Activated CD4-positive, alpha-beta T cell treated with anti-CD3 and anti-CD28 coated beads, Interleukin-2, amount 50 U/mL, for 48 hours (primary cell): ENCODE results near the gene DHRS12.

Experiments used
- DNase-seq, 2 experiments: peaks; one replicate each; pipeline ENCODE4 v3.0.0-alpha.2; 2020

The DHRS12 gene, protein sequence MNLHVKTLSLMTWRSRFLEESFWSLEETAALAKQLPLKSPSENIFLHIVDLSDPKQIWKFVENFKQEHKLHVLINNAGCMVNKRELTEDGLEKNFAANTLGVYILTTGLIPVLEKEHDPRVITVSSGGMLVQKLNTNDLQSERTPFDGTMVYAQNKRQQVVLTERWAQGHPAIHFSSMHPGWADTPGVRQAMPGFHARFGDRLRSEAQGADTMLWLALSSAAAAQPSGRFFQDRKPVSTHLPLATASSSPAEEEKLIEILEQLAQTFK

DNA sequence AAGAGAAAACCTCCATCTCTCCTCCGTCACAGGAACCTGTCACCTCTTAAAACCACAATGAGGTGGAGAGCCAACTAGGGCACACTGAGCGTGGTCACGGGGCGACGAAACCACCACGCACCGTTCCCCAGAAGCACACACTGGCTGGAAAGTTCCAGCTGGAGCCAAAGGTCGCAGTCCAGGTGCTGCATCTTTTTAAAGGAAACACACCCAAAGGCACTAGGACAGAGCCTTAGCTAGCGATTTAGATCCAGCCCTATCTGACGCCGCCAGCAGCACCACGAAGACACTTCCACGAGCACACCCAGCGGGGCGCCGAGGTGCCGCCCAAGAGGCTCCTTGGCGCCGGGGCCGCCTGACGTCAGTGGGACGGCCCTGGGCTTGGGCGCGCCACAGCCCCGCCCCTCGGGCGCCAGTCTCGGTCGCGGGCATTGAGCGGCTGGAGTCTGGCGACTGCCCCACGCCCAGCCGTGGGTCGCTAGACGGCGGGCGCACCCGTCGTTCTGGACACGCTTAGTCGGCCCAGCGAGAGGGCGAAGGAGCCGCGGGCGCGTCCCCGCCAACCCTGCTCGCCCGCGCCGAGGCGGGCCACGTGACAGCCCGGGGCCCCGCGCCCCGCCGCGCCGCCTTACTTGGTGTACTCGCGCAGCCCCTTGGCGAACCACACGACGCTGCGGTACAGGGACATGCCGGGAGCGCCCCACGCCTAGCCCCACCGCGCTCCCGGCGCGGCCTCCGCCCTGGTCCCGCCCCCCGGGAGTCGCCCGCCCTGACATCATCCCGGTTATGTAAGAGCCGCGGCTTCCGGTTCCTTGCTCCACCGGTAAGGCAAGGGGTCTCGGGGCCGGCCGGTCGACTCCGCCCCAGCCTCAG lies at the start of gene DHRS12:
Gene DHRS12, minus strand, starts transcription at position 742 of the 873 bp plus-strand sequence. CDS start 4,504 bp downstream, outside the sequence.
- DNase-seq, result peak; percentile 83 to 86

DNA sequence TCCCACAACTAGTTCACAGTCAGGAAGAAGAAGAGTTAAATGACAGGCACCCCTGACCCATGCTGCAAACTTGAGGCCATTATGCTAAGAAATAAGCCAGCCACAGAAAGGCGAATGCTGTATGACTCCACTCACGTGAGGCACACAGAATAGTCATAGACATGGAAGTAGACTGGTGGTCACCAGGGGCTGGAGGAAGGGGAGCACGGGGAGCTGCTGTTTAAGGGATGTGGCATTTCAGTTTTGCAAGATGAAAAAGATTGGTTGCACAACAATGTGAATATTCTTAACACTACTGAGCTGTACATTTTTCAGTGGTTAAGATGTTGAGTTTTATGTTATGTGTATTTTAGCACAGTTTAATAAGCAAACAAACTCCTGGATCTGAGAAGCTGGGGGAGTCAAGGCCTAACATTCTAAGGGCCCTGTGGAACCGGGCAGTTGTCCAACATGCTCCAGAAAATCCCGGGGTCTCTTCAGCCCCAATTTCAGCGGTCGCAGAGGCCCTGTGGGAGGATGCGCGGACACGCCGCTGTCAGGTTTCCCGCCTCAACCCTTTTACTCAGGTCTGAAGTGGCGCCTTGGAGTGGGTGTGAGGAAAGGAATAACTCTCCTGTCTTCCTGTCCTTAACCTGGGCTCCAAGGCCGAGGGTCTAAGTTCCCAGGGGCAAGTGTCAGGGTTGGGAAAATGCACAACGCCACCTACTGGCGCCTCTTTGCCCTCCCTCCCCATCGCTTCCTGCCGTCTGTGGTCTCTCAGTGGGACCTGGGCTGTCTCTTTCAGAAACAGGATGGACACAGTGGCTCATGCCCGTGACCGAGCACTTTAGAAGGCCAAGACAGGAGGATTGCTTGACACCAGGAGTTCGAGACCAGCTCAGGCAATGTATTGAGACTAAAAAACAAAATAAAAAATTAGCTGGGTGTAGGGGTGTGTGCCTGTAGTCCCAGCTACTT lies 45.5 kb upstream of the DHRS12 start:
- peak; percentile 53 to 62 for DNase-seq

DNA sequence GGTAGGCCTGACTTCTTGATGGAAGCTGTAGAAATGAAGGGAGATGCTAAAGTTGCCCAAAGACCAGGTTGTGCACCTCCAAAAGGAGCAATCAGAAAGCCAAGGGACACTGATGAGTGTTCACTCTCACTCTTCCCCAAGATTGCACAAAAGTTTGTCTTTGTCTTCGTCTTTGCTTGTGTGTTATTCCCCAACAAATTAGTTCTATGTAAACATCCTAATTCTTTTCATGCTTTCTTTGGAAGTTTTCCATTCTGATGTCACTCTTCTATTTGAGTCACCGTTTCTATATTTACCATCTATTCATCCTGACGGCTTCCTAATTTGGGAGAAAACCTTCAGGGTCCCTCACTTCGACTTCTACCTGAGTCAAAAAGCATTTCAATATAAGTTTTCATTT lies 44.7 kb upstream of the DHRS12 start:
- no peak for DNase-seq

DNA sequence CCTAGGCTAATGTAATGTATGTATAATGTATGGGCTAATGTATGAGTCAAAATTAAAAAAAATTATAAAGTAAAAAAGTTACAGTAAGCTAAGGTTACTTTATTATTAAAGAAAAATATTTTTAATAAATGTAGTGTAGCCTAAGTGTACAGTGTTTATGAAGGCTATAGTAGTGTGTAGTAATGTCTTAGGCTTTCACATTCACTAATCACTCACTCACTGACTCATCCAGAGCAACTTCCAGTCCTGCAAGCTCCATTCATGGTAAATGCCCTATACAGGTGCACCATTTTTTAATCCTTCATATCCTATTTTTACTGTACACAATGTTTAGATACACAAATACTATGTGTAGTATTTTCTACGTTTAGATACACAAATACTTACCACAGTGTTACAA lies 42.8 kb upstream of the DHRS12 start:
- DNase-seq, result no peak

DNA sequence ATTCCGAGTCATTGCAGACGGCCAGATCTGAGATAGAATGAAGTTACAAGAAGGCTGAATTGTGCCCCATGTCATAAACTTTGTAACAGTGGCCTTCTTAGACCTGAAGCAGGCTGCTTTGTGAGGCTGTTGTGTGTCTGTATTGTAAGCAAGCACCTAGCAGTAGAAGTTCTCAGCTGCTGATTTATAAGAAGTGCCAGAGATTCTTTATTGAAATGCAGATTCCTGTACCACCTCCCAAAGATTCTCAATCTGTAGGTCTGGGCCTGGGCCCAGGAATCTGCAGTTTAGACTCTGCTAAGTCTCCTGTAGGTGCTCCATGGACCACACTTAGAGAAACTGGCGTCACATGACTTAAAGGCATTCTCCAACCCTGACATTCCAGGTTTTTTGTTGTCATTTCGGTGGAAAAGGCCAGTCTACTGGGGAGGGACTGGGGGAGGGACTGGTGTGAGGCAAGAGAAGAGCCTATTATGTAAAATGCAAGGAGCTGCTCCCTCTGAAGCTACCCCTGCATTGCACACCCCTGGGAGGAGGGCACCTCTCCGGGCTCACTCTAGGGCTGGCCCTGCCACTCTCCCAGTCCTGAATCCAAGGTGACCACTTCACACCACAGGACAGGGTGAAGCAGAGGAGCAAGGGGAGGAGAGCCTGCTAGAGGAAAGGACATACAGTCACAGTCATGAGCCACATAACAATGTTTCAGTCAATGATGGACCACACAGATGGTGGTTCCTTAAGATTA lies 41.8 kb upstream of the DHRS12 start:
- DNase-seq, result no peak

DNA sequence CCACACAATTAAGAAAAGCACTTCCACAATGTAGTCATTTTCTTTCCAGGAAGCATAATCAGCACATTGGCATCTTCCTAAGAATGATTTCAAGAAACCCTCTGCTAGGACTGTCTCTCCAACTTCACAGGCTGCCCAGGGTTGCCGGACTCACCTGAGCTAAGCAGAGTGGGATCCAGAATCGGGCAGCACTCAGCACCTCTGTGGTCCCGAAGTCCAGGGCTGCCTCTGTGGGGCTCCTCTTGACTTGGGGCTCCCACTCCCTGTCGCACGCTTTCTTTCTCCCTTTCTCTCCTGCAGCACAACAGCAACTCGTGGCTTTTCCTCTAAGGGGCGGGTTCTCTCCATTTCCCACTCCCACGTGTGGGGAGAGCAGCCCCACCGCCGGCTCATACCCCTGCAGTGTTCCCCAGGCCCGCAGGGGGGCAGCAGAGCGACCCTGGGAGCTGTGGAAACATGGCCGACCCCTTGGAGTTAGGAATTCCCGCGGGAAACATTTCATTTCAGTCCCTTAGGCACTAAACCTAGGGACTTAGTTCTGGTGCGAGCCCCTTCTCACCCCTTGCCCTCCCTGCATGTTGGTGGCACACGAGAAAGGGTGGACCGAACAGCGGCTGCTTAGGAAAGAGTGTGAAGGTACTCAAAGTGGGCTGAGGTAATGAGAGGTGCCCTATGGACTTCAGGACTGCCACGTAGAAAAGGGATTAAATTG lies 41.1 kb upstream of the DHRS12 start, which contains the start of gene TMEM272:
Gene TMEM272, minus strand, starts transcription at position 316 of the 712 bp plus-strand sequence. CDS start 6,647 bp downstream, outside the sequence.
- peak; percentile 69 to 77 for DNase-seq

DNA sequence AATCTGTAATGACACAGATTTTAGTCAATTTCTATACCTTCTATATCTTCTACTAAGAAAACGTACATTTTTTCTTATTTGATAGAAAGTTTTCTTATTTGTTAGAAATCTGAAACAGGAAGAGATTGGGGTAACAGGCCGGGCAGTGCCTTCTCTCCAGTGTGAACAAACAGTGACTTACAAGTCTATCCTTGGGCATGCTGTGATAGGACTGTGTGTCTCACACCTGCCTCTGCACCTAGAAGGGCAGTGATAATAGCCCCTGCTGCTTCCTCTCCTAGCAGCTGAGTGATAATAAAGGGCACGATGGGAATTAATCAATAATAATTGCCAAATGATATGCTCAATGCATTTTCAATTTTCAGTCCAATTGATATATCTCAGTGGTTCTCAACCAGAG lies 39.6 kb upstream of the DHRS12 start:
- no peak for DNase-seq

DNA sequence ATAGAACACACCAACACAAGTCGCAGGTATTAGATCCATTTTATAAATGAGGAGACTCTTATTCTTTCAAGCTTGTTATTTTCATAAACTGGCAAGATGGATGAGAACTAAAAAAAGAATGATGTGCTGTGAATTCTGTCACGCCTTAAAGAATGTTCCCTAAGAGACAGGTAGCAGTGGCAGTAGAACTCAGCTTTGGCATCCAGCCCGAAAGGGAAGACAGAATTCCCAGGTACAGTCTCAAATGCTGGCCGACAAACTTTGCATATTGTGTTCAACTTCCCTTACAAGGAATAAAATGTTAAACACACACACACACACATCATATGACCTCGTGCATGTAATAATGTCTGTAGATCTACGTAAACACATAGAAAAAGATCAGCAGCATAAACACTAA lies 37.8 kb upstream of the DHRS12 start:
- no peak for DNase-seq

DNA sequence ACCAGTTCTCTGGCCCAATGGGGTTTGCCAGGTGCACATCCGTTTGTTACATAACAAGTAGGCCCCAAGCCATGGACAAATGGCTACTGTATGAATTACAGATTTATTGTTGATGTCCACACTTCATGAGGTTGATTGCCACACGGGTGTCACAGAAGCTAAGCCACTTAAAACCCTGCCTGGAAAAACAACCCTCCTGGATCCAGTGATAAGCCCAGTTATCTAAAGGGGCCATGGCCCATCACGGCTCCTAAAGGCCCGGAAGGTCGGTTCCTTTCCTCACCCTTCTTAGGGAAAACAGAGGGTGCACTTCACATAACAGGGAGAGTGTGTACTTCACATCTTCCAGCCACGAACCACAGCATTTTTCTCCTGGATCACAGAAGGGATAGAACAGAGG lies 37.0 kb upstream of the DHRS12 start:
- no peak for DNase-seq

DNA sequence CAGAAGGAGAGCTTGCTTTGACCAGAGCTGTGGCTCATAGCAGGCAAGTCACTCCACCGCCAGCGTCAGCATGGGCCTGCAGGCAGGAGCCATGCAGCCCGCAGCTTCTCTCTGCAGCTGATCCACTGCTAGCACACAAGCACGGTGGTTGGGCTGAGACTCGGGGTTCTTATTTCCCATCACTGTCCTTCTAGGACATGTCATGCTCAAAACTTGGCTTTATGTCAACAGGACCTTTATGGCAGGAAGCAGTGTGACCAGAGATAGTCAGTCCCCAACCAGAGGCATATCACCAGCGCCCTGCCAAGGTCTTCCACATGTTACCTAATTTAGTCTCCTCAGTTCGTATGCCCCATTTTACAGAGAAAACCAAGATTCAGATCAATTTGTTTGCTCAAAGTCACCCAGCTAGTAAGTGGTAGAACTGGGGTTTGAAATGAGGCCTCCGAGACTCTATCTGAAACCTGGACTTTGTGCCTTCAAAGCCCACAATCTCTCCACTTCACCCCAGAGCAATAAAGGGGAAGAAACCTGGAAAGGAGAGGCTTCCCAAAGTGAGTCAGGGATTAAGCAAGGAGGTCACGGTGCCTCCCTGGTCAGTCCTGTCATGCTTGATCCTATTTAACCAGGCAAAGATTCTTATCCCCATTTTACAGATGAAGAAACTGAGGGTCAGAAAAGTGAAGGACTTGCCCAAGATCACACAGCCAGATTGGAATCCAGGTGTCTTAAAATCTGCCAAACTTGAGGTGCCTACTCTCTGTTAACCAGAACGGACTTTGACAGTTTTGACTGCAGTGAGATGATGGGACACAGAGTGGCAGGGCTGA lies 36.0 kb upstream of the DHRS12 start:
- DNase-seq, result no peak

DNA sequence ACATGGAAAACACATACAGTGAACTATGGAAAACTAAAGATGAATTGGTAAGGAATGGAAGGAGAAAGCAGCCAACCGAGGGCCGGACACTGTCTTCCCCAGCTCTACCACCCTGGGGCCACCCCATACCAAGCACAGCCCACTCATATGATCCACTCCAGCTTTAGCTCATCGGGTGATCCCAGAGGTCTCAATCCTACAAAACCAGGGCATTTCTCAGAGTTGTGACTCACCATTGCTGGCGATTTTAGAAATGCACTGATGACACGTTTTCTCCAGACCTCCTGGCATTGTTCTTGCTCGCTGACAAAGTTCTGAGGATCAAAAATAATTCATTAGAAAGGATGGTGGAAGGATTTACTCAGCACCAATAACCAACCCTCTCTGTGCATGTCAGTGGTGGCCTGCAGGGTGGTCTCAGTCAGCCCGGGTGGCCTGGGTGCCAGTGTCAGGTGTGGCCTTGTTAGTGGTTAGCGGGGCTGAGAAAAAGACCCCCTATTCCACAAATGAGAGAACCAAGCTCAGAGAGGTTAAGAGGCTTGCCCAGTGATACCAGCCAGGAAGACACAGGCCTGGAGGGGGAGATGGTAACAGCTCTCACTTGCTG lies 34.4 kb upstream of the DHRS12 start:
- no peak for DNase-seq

DNA sequence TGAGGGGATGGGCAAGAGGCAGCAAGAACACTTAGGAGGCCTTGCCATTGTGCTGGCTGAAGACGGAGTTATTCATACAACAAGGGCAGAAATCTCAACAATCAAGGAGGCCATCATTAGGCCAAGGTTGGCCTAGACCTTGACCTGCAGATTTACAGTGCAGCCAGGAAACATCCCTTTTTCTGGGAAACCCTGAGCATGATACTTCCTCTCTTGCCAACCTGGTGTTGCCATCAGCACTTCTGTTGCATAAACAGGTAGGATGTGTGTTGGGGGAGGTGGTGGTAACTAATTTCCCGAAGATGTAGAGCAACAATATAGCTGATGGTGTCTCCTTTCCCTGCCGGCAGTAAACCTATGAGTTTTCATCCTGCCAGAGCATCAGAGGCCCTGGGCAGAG lies 33.1 kb upstream of the DHRS12 start:
- no peak for DNase-seq

DNA sequence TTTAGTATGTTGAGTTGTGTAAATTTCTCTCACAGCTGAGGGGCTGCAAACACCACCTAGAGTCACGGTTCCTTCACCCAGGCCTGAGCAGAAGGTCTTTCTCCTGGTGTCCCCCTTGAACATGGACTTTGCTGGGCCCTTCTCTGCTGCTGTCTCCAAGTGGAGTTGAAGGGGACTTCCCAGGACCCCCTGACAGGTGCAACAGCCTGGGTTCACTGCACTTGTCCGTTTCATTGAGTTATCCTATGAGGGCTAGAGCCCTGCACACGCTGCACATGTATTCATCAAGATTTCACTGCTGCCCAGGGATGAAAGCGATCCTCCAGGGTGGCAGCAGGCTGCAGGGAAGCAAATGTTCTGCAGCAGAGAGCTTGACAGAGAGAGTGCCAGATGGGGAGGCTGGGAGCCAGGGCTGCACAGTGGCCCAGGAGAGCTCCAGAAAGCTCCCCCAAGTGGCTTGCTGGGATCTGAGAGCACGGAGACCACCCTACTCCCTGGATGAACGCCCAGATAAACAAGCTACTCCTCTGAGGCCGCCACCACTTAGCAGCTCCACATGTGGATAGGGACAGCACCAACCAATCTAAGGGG lies 30.7 kb upstream of the DHRS12 start:
- no peak for DNase-seq

DNA sequence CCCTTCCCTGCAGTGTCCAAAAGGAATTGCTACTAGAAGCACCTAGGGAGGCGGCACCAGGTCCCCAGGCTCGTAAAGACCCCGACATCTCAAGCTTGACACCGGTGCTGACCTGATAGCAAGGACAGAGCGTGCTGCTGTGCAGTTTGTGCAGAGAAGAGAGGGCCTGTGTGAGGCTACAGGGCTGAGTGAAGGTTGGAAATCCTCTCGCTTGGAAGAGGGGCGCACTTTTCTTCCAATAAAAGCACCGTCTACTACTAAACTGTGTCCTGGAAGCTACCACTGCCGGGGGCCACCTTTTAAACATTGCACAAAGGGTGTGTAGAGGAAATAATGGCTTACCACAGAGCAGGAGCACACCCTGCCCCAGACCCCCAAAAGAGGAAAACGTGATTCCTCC lies 30.0 kb upstream of the DHRS12 start:
- DNase-seq, result no peak

DNA sequence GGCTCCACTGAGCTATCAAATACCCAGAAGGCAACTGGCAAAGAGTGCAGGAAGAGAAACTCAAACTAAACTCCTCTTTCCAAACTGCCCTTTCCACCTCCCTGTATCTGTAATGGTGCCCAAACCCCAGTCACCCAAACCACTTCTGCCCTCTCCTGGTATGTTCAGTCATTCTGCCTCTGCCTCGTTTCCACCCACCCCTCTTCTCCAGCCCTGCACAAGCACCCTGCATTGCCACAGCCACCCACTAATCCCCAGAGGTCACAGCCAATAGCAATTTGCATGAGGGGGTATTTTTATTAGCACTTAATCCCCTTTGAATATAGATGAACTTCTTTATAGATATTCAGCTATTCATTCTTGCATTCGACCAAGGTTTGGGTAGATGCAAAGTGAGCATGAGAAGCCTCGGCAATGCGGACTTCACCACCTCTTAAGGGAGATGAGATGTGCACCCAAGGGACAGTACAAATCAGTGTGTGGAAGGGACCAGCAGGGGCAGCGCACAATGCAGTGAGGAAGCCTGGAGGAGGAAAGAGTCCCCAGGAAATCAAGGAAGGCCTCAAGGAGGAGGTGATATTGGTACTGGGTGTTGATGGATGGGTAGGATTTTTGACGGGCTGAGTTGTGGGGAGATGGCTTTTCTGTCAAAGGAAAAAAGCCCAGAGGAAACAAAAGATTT lies 28.6 kb upstream of the DHRS12 start:
- DNase-seq, result peak in 1 of 2 experiments; percentile 63

DNA sequence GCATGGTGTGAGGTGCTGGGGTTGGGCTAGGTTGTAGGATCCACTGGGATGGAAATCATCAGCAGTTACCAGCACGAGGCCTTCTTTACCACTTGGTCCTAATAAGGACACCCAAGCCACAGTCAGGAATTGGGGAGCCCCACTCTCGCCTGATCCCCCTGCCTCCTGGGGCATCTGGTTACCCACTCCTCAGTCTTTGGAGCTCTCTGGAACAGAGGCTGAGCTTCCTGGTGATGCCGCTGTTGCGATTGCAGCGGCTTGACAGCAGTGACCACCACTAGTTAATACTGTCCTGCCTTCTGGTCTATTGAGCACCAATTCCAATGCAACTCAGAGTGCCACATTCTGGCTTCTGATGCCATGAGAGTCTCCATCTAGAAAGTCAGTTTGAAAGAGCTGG lies 27.6 kb upstream of the DHRS12 start:
- DNase-seq, result no peak

DNA sequence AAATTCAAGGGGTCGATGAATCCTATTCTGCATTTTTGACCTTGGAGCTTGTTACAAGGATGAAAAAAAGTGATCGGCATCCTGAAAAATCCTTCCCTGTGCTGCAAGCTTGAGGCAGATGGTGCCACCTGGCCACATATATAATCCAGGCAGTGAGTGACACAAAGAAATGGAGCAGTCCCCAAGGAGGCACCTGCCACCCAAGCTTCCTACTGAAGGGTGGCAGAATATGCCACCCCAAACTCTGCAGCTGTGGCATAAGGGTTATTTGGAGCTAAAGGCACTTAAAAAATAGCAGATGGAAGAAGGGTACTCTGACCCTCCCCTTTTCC lies 25.6 kb upstream of the DHRS12 start:
- no peak for DNase-seq

DNA sequence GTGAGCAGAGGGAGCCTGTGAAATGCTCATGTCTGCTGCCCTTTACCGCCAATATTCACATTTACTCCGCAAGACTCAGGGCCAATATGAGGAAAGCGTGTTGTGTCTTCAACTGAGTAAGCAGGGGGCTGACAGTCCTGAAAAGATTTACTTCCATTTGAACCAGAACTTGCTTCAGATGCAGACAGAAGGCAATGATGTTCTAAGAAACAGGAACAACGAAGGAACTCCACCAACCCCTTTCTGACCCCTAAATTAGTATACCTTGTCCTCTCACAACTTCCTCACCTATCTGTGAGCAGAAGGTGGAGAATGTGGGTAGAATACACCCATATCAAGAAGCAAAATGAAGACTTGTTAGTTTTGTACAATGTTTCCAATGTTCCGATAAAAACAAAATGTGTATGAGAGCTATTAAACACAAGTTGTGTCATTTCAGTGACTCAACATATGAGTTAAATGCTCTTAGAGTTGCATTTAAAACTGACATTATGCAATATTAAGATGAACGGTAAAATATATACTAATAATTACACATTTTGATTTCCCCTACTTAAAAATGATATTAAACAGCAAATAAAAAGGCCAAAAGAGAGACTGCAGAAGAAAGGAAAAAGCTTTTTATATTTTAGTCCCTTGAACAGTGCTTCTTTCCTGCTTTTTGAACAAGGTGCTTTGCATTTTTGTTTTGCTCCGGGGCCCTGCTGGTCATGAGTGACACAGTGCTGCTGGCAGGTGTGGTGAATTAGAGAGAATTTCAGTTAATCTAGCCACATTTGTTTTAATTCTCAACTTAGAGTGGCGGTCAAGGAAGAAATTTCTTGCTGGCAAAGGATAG lies 25.0 kb upstream of the DHRS12 start:
- DNase-seq, result no peak
